ENCODE results near the gene USP17L17. TPM values are rescaled to one million over a fixed set of nuclear protein-coding genes. Genes with fewer than 3 reads are reported as not detected.
"Not testable (repeated sequence)": the region's sequence is repeated elsewhere in the genome, so short reads cannot be mapped to it uniquely, and the experiment has no call there.

The USP17L17 gene
- total RNA-seq: not detected
- polyA plus RNA-seq (ENCODE audit: insufficient read length in 6 of 6): not detected
- long read RNA-seq, donor 1: 0 reads
- long read RNA-seq, donor 2: 0 reads
- long read RNA-seq, donor 3: 0 reads
- long read RNA-seq, donor 4: 0 reads
- long read RNA-seq, donor 5: 0 reads
- long read RNA-seq, donor 6: 0 reads
- long read RNA-seq, donor 7: 0 reads
- long read RNA-seq, donor 8: 0 reads
- long read RNA-seq, donor 9: 0 reads
- long read RNA-seq, donor 10: 0 reads
- long read RNA-seq, donor 11: 0 reads
- long read RNA-seq, donor 12: 0 reads

- H3K4me1 ChIP-seq; H3K27me3 ChIP-seq; H3K4me3 ChIP-seq; H3K27ac ChIP-seq; ATAC-seq; H3K9me3 ChIP-seq; DNase-seq; intact Hi-C loops (cut with DNase I); H3K36me3 ChIP-seq: not testable (repeated sequence)
Measured at GRCh38 chr4:9243579-9243978, at the start of gene USP17L17. USP17L17 (plus strand) TSS chr4:9243879; CDS start chr4:9243879, 0 bp downstream.

DNA sequence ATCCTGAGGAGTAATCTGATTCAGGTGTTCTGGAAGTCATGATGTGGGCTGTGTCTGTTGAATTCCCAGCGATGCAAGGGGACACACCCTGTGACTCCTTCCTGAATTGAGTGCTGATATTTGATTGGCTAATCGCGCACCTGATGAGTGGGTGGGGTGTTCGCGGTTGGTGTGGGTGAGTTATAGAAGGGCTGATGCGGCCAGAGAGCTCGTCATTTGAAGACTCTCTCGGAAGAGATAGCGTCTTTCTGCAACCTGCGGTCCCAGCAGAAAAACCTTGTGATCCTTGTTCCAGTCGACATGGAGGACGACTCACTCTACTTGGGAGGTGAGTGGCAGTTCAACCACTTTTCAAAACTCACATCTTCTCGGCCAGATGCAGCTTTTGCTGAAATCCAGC lies 33.3 kb upstream of the USP17L17 start, which contains the start of gene USP17L10:
Gene USP17L10 (plus strand): TSS at position 301 of the 400 bp plus-strand sequence. CDS start 0 bp downstream, at position 301.
- H3K4me1 ChIP-seq; intact Hi-C loops (cut with DNase I); H3K27me3 ChIP-seq; H3K4me3 ChIP-seq; H3K36me3 ChIP-seq; H3K27ac ChIP-seq; DNase-seq; ATAC-seq; H3K9me3 ChIP-seq: not testable (repeated sequence)

DNA sequence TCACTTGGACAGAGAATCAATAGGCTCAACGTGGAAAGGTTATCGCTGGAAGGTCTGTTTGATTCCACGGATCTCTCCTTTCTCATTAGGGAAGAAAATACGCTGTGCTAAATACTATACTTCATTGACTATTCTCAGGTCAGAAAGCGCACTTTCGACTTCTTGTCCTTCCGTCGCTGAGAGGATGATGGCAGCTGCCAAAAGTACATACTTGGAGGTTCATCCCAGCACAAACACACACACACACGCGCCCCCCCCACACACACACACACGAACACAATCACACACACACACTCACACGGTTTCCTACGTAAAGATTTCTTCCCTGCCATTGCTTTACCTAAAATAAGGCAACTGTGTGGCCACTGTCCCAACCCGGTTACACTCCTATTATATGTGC lies 29.0 kb upstream of the USP17L17 start:
- H3K9me3 ChIP-seq; H3K4me1 ChIP-seq; H3K4me3 ChIP-seq; ATAC-seq; H3K27me3 ChIP-seq; H3K36me3 ChIP-seq; intact Hi-C loops (cut with DNase I); H3K27ac ChIP-seq: not testable (repeated sequence)
- peak in 2 of 4 donors; percentile 7 to 39 for DNase-seq

DNA sequence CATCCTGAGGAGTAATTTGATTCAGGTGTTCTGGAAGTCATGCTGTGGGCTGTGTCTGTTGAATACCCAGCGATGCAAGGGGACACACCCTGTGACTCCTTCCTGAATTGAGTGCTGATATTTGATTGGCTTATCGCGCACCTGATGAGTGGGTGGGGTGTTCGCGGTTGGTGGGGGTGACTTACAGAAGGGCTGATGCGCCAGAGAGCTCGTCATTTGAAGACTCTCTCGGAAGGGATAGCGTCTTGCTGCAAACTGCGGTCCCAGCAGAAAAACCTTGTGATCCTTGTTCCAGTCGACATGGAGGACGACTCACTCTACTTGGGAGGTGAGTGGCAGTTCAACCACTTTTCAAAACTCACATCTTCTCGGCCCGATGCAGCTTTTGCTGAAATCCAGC lies 28.6 kb upstream of the USP17L17 start, which contains the start of gene USP17L11:
Gene USP17L11 (plus strand): TSS at position 301 of the 400 bp plus-strand sequence. CDS start 0 bp downstream, at position 301.
- H3K27me3 ChIP-seq; ATAC-seq; H3K4me1 ChIP-seq; DNase-seq; intact Hi-C loops (cut with DNase I); H3K4me3 ChIP-seq; H3K27ac ChIP-seq; H3K36me3 ChIP-seq; H3K9me3 ChIP-seq: not testable (repeated sequence)

DNA sequence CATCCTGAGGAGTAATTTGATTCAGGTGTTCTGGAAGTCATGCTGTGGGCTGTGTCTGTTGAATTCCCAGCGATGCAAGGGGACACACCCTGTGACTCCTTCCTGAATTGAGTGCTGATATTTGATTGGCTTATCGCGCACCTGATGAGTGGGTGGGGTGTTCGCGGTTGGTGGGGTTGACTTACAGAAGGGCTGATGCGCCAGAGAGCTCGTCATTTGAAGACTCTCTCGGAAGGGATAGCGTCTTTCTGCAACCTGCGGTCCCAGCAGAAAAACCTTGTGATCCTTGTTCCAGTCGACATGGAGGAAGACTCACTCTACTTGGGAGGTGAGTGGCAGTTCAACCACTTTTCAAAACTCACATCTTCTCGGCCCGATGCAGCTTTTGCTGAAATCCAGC lies 23.8 kb upstream of the USP17L17 start, which contains the start of gene USP17L12:
Gene USP17L12 (plus strand): TSS at position 301 of the 400 bp plus-strand sequence. CDS start 0 bp downstream, at position 301.
- H3K9me3 ChIP-seq; ATAC-seq; H3K4me3 ChIP-seq; H3K27ac ChIP-seq; DNase-seq; H3K36me3 ChIP-seq; intact Hi-C loops (cut with DNase I); H3K4me1 ChIP-seq; H3K27me3 ChIP-seq: not testable (repeated sequence)

- H3K4me3 ChIP-seq; DNase-seq; intact Hi-C loops (cut with DNase I); ATAC-seq; H3K36me3 ChIP-seq; H3K4me1 ChIP-seq; H3K9me3 ChIP-seq; H3K27ac ChIP-seq; H3K27me3 ChIP-seq: not testable (repeated sequence)
Measured at GRCh38 chr4:9224596-9224995, 19.1 kb upstream of the USP17L17 start, which contains the start of gene USP17L13. USP17L13 (plus strand) TSS chr4:9224896; CDS start chr4:9224896, 0 bp downstream.

DNA sequence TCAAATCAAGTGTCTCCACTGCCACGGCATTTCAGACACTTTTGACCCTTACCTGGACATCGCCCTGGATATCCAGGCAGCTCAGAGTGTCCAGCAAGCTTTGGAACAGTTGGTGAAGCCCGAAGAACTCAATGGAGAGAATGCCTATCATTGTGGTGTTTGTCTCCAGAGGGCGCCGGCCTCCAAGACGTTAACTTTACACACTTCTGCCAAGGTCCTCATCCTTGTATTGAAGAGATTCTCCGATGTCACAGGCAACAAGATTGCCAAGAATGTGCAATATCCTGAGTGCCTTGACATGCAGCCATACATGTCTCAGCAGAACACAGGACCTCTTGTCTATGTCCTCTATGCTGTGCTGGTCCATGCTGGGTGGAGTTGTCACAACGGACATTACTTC lies 13.4 kb upstream of the USP17L17 start:
- ATAC-seq; H3K4me3 ChIP-seq; H3K27ac ChIP-seq; H3K36me3 ChIP-seq; intact Hi-C loops (cut with DNase I); H3K27me3 ChIP-seq; H3K9me3 ChIP-seq; H3K4me1 ChIP-seq: not testable (repeated sequence)
- DNase-seq: peak in 1 of 4 donors; percentile 26

- H3K9me3 ChIP-seq; ATAC-seq; H3K4me3 ChIP-seq; H3K36me3 ChIP-seq; intact Hi-C loops (cut with DNase I); H3K27ac ChIP-seq; H3K27me3 ChIP-seq; H3K4me1 ChIP-seq; DNase-seq: not testable (repeated sequence)
Measured at GRCh38 chr4:9234085-9234484, 9.6 kb upstream of the USP17L17 start, which contains the start of gene USP17L15. USP17L15 (plus strand) TSS chr4:9234385; CDS start chr4:9234385, 0 bp downstream.

GRCh38 chr4:9238461-9238860 lies 5.2 kb upstream of the USP17L17 start:
- ATAC-seq; H3K4me3 ChIP-seq; H3K9me3 ChIP-seq; H3K27ac ChIP-seq; H3K36me3 ChIP-seq; intact Hi-C loops (cut with DNase I); H3K4me1 ChIP-seq; H3K27me3 ChIP-seq: not testable (repeated sequence)
- peak in 1 of 4 donors; percentile 80 for DNase-seq

DNA sequence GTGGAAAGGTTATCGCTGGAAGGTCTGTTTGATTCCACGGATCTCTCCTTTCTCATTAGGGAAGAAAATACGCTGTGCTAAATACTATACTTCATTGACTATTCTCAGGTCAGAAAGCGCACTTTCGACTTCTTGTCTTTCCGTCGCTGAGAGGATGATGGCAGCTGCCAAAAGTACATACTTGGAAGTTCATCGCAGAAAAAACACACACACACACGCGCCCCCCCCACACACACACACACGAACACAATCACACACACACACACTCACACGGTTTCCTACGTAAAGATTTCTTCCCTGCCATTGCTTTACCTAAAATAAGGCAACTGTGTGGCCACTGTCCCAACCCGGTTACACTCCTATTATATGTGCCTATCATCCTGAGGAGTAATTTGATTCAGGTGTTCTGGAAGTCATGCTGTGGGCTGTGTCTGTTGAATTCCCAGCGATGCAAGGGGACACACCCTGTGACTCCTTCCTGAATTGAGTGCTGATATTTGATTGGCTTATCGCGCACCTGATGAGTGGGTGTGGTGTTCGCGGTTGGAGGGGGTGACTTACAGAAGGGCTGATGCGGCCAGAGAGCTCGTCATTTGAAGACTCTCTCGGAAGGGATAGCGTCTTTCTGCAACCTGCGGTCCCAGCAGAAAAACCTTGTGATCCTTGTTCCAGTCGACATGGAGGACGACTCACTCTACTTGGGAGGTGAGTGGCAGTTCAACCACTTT lies 4.4 kb downstream of the USP17L17 start, which contains the start of gene USP17L18:
Gene USP17L18 (plus strand): TSS at position 678 of the 728 bp plus-strand sequence. CDS start 0 bp downstream, at position 678.
- intact Hi-C loops (cut with DNase I): not testable (repeated sequence)

DNA sequence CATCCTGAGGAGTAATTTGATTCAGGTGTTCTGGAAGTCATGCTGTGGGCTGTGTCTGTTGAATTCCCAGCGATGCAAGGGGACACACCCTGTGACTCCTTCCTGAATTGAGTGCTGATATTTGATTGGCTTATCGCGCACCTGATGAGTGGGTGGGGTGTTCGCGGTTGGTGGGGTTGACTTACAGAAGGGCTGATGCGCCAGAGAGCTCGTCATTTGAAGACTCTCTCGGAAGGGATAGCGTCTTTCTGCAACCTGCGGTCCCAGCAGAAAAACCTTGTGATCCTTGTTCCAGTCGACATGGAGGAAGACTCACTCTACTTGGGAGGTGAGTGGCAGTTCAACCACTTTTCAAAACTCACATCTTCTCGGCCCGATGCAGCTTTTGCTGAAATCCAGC lies 9.4 kb downstream of the USP17L17 start, which contains the start of gene USP17L19:
Gene USP17L19 (plus strand): TSS at position 301 of the 400 bp plus-strand sequence. CDS start 0 bp downstream, at position 301.
- H3K27me3 ChIP-seq; H3K27ac ChIP-seq; H3K36me3 ChIP-seq; intact Hi-C loops (cut with DNase I); ATAC-seq; H3K4me3 ChIP-seq; H3K4me1 ChIP-seq; H3K9me3 ChIP-seq; DNase-seq: not testable (repeated sequence)

More for the DNA sequence above, 4.4 kb downstream of the USP17L17 start, which contains the start of gene USP17L18:
- H3K27ac ChIP-seq, H3K9me3 ChIP-seq, H3K27me3 ChIP-seq, H3K4me1 ChIP-seq, H3K36me3 ChIP-seq, H3K4me3 ChIP-seq, ATAC-seq: not testable (repeated sequence)
- peak in 1 of 4 donors; percentile 34 for DNase-seq

DNA sequence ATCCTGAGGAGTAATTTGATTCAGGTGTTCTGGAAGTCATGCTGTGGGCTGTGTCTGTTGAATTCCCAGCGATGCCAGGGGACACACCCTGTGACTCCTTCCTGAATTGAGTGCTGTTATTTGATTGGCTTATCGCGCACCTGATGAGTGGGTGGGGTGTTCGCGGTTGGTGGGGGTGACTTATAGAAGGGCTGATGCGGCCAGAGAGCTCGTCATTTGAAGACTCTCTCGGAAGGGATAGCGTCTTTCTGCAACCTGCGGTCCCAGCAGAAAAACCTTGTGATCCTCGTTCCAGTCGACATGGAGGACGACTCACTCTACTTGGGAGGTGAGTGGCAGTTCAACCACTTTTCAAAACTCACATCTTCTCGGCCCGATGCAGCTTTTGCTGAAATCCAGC lies 14.1 kb downstream of the USP17L17 start, which contains the start of gene USP17L20:
Gene USP17L20 (plus strand): TSS at position 301 of the 400 bp plus-strand sequence. CDS start 0 bp downstream, at position 301.
- H3K27ac ChIP-seq; intact Hi-C loops (cut with DNase I); ATAC-seq; DNase-seq; H3K36me3 ChIP-seq; H3K27me3 ChIP-seq; H3K9me3 ChIP-seq; H3K4me3 ChIP-seq; H3K4me1 ChIP-seq: not testable (repeated sequence)

Measured in left lung (tissue), 14 donors.